BLaER1 (cell line): ENCODE data around the gene FOXS1.
A peak's percentile ranks its signal among the peaks of the same experiment; 100 is the strongest.

ENCODE experiments used
- H3K27ac ChIP-seq: shearing (Covaris generic); formaldehyde crosslinking; 2 replicates; pipeline ENCODE4 v1.8.1; 2022
- H3K27me3 ChIP-seq: shearing (Covaris generic); formaldehyde crosslinking; 2 replicates; pipeline ENCODE4 v1.8.1; 2022
- H3K36me3 ChIP-seq: shearing (Covaris generic); formaldehyde crosslinking; 2 replicates; pipeline ENCODE4 v1.8.1; 2022
- H3K4me1 ChIP-seq: shearing (Covaris generic); formaldehyde crosslinking; 2 replicates; pipeline ENCODE4 v1.8.1; 2022
- H3K4me2 ChIP-seq: shearing (Covaris generic); formaldehyde crosslinking; 2 replicates; pipeline ENCODE4 v1.8.1; 2022
- H3K4me3 ChIP-seq: shearing (Covaris generic); formaldehyde crosslinking; 2 replicates; pipeline ENCODE4 v1.8.1; 2022
- H3K9ac ChIP-seq: shearing (Covaris generic); formaldehyde crosslinking; 2 replicates; pipeline ENCODE4 v1.8.1; 2022
- H3K9me3 ChIP-seq: shearing (Covaris generic); formaldehyde crosslinking; 2 replicates; pipeline ENCODE4 v1.8.1; 2022
- H4K20me1 ChIP-seq: shearing (Covaris generic); formaldehyde crosslinking; 2 replicates; pipeline ENCODE4 v1.8.1; 2022
- Cebpa-rat ChIP-seq: shearing (Covaris generic); IDR thresholded peaks from 2 replicates; pipeline ENCODE4 v1.8.1; 2022

Gene FOXS1

GRCh38 chr20:31853481-31853880 is 8.1 kb upstream of the FOXS1 start:
- no peak overlapping the region for H3K9ac ChIP-seq
- no peak overlapping the region for H3K4me3 ChIP-seq
- H4K20me1 ChIP-seq: no peaks in the 10 kb centered on the region
- no peak for TF ChIP-seq Cebpa-rat
- no peak overlapping the region for H3K27ac ChIP-seq
- no peaks in the 10 kb centered on the region for H3K36me3 ChIP-seq
- H3K27me3 ChIP-seq: no peaks in the 10 kb centered on the region
- H3K9me3 ChIP-seq: no peaks in the 10 kb centered on the region
- H3K4me1 ChIP-seq: peaks cover 16% of the 10 kb centered on the region
- H3K4me2 ChIP-seq: no peak overlapping the region

GRCh38 chr20:31851240-31851955 is 6.0 kb upstream of the FOXS1 start:
- Histone ChIP-seq H3K9ac (no peak overlapping the region), H3K36me3 (no peaks in the 10 kb centered on the region), H3K9me3 (no peaks in the 10 kb centered on the region), H3K27me3 (no peaks in the 10 kb centered on the region), H3K27ac (no peak overlapping the region), H3K4me1 (peaks cover 2% of the 10 kb centered on the region), H4K20me1 (no peaks in the 10 kb centered on the region), H3K4me2 (no peak overlapping the region), H3K4me3 (no peak overlapping the region)
- no peak for TF ChIP-seq Cebpa-rat

GRCh38 chr20:31849306-31849930 is 4.0 kb upstream of the FOXS1 start:
- H3K27me3 ChIP-seq: no peaks in the 10 kb centered on the region
- H3K9me3 ChIP-seq: no peaks in the 10 kb centered on the region
- H3K27ac ChIP-seq: no peak overlapping the region
- no peaks in the 10 kb centered on the region for H3K36me3 ChIP-seq
- no peak overlapping the region for H3K9ac ChIP-seq
- H3K4me3 ChIP-seq: no peak overlapping the region
- no peak overlapping the region for H3K4me2 ChIP-seq
- peaks cover 22% of the 10 kb centered on the region for H3K4me1 ChIP-seq
- TF ChIP-seq Cebpa-rat: no peak
- no peaks in the 10 kb centered on the region for H4K20me1 ChIP-seq

- Histone ChIP-seq H3K27me3 (no peaks in the 10 kb centered on the region), H3K9me3 (no peaks in the 10 kb centered on the region), H3K9ac (no peak overlapping the region), H3K27ac (no peak overlapping the region), H3K4me1 (peaks cover 32% of the 10 kb centered on the region), H3K36me3 (no peaks in the 10 kb centered on the region), H4K20me1 (no peaks in the 10 kb centered on the region), H3K4me3 (no peak overlapping the region), H3K4me2 (no peak overlapping the region)
- no peak for TF ChIP-seq Cebpa-rat
Observed at GRCh38 chr20:31848088-31848999, 2.9 kb upstream of the FOXS1 start.

- Histone ChIP-seq H4K20me1 (no peaks in the 10 kb centered on the region), H3K9me3 (no peaks in the 10 kb centered on the region), H3K4me3 (no peak overlapping the region), H3K36me3 (no peaks in the 10 kb centered on the region), H3K27me3 (no peaks in the 10 kb centered on the region), H3K4me1 (peaks cover 48% of the 10 kb centered on the region), H3K4me2 (no peak overlapping the region), H3K27ac (no peak overlapping the region), H3K9ac (no peak overlapping the region)
- no peak for TF ChIP-seq Cebpa-rat
Observed at GRCh38 chr20:31846793-31847138, 1.4 kb upstream of the FOXS1 start.

- no peak overlapping the region; the same call in 1 of the 2 replicates for H3K27ac ChIP-seq
- no peaks in the 10 kb centered on the region for H4K20me1 ChIP-seq
- H3K36me3 ChIP-seq: no peaks in the 10 kb centered on the region
- no peaks in the 10 kb centered on the region for H3K27me3 ChIP-seq
- H3K4me2 ChIP-seq: peak overlapping the region; percentile 85
- H3K9ac ChIP-seq: no peak overlapping the region
- no peaks in the 10 kb centered on the region for H3K9me3 ChIP-seq
- TF ChIP-seq Cebpa-rat: no peak
- peaks cover 50% of the 10 kb centered on the region for H3K4me1 ChIP-seq
- no peak overlapping the region for H3K4me3 ChIP-seq
Observed at GRCh38 chr20:31844737-31845299, 586 bp downstream of the FOXS1 start.

- no peak for TF ChIP-seq Cebpa-rat
- no peaks in the 10 kb centered on the region for H3K27me3 ChIP-seq
- H3K4me2 ChIP-seq: peak overlapping the region; percentile 85
Observed at GRCh38 chr20:31843881-31844280, 1.5 kb downstream of the FOXS1 start.

GRCh38 chr20:31843288-31843687 is 2.1 kb downstream of the FOXS1 start:
- Histone ChIP-seq H4K20me1 (no peaks in the 10 kb centered on the region), H3K27me3 (no peaks in the 10 kb centered on the region), H3K36me3 (no peaks in the 10 kb centered on the region), H3K4me1 (peaks cover 65% of the 10 kb centered on the region), H3K9ac (peak overlapping the region; percentile 30; the same call in 1 of the 2 replicates), H3K27ac (peak overlapping the region; percentile 56; the same call in 1 of the 2 replicates), H3K9me3 (no peaks in the 10 kb centered on the region), H3K4me2 (peak overlapping the region; percentile 85), H3K4me3 (no peak overlapping the region; the same call in 1 of the 2 replicates)
- no peak for TF ChIP-seq Cebpa-rat

More at GRCh38 chr20:31843881-31844280, 1.5 kb downstream of the FOXS1 start:
- peaks cover 59% of the 10 kb centered on the region for H3K4me1 ChIP-seq
- H4K20me1 ChIP-seq: no peaks in the 10 kb centered on the region
- H3K9me3 ChIP-seq: no peaks in the 10 kb centered on the region
- H3K27ac ChIP-seq: 0 out of 2 replicates have a peak overlapping the region, but pooled peaks have one; percentile 22
- H3K36me3 ChIP-seq: no peaks in the 10 kb centered on the region
- H3K4me3 ChIP-seq: no peak overlapping the region
- H3K9ac ChIP-seq: 0 out of 2 replicates have a peak overlapping the region, but pooled peaks have one; percentile 1

- H3K4me2 ChIP-seq: peak overlapping the region; percentile 85
- no peaks in the 10 kb centered on the region for H3K36me3 ChIP-seq
- H3K9me3 ChIP-seq: no peaks in the 10 kb centered on the region
- H3K4me3 ChIP-seq: no peak overlapping the region; the same call in 1 of the 2 replicates
- H3K27ac ChIP-seq: peak overlapping the region; percentile 56
- H3K4me1 ChIP-seq: peaks cover 72% of the 10 kb centered on the region
- no peak for TF ChIP-seq Cebpa-rat
- no peaks in the 10 kb centered on the region for H4K20me1 ChIP-seq
- H3K9ac ChIP-seq: peak overlapping the region; percentile 30
- no peaks in the 10 kb centered on the region for H3K27me3 ChIP-seq
Observed at GRCh38 chr20:31842471-31843157, 2.8 kb downstream of the FOXS1 start.
